ELR (cell line): ENCODE data around the gene ZNF709.
A peak's percentile ranks its signal among the peaks of the same experiment; 100 is the strongest.
"Not testable (repeated sequence)": the region's sequence is repeated elsewhere in the genome, so short reads cannot be mapped to it uniquely, and the experiment has no call there.

ENCODE experiments used
- DNase-seq: peaks from one replicate; pipeline ENCODE4 v3.0.0-alpha.2; 2015; ENCODE audit warnings: low read depth

The ZNF709 gene

GRCh38 chr19:12450844-12451243 is 33.8 kb downstream of the ZNF709 start:
- DNase-seq, result no peak

GRCh38 chr19:12448808-12449207 is 35.8 kb downstream of the ZNF709 start:
- no peak for DNase-seq

- peak; percentile 98 for DNase-seq
These were observed 43.9 kb downstream of the ZNF709 start, which contains the start of gene ZNF443 for GRCh38 chr19:12440541-12441316. Gene ZNF443, minus strand, starts transcription at chr19:12441021. Its CDS starts 107 bp downstream, at chr19:12440914.

DNA sequence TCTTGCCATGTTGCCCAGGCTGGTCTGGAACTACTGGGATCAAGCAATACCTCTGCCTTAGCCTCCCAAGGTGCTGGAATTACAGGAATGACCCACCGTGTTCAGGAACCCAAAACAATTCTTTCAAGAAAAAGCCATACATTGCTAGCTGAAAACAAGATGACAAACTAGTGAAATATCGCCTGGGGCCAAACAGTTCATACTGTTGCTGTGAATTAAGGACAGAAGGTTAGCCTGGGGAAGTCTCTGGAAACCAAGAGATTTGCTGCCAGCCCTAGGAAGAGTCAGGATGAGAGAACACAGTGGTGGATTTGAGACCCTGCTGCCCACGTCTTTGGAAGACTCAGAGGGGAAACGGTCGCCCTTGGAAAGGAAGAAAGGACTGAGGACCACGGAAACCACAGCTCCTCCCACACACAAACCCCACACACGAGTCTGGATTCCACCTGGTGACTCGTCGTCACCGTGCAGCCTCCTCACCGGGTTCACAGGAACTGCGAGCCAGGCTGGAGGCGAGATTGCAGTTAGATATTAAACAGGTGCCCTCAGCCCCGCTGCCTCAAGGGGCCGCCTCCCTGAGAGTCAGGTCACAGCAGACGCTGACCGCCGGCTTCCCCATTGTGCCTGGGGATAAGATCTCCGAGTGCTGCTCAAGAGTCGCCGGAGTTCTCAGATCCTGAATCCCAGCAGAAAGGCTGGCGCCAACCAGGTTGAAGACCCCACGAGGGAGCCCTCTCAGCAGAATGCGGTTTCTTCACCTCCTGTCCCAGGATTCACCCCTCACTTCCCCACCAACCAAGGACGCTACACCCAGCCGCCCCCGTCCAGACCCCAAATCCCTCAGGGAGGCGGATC is 44.7 kb downstream of the ZNF709 start:
- DNase-seq, result peak; percentile 53

GRCh38 chr19:12430726-12431299 is 53.8 kb downstream of the ZNF709 start:
- DNase-seq, result not testable (repeated sequence)

GRCh38 chr19:12425888-12426274 is 58.7 kb downstream of the ZNF709 start:
- DNase-seq, result no peak

GRCh38 chr19:12425236-12425887 is 59.3 kb downstream of the ZNF709 start:
- no peak for DNase-seq

- not testable (repeated sequence) for DNase-seq
These were observed 67.3 kb downstream of the ZNF709 start for GRCh38 chr19:12417273-12417672.

- DNase-seq, result no peak
These were observed 72.7 kb downstream of the ZNF709 start for GRCh38 chr19:12411893-12412292.
